ENCODE results near the gene GMPPB.

GMPPB gene

GRCh38 chr3:49740427-49740826 lies 16.7 kb upstream of the GMPPB start:
- Histone ChIP-seq H3K9me2 (replicated peaks; ENCODE audit: control insufficient read depth, low read length) (no peaks in the 10 kb centered on the region), H3K4me2 (ENCODE audit: low read length) (no peak overlapping the region), H4K20me1 (ENCODE audit: control insufficient read depth, insufficient read depth, low read depth, low read length) (no peaks in the 10 kb centered on the region), H3K36me3 (ENCODE audit: control insufficient read depth, low read length) (peaks cover 38% of the 10 kb centered on the region), H3K4me1 (ENCODE audit: control insufficient read depth, low read length) (no peaks in the 10 kb centered on the region), H3F3A (ENCODE audit: control insufficient read depth, insufficient read depth) (no peaks in the 10 kb centered on the region), H3K4me3 (ENCODE audit: low read length) (no peak overlapping the region), H3K27ac (ENCODE audit: low read depth, low read length) (no peak overlapping the region), H3K27me3 (ENCODE audit: control insufficient read depth, low read length) (no peaks in the 10 kb centered on the region), H3K79me2 (ENCODE audit: control insufficient read depth, low read length) (peaks cover 11% of the 10 kb centered on the region), H3K9me3 (ENCODE audit: control insufficient read depth, insufficient read depth, low read length) (no peaks in the 10 kb centered on the region)
- TF ChIP-seq EZH2phosphoT487 (IDR thresholded peaks at IDR 0.05; ENCODE audit: borderline replicate concordance, low read length) (no peak), CTCF (IDR thresholded peaks at IDR 0.05; ENCODE audit: low read depth, low read length, poor library complexity, severe bottlenecking) (no peak)

GRCh38 chr3:49738067-49738713 lies 14.4 kb upstream of the GMPPB start:
- H3K36me3 ChIP-seq (ENCODE audit: control insufficient read depth, low read length): peaks cover 47% of the 10 kb centered on the region
- peaks cover 2% of the 10 kb centered on the region; the same call in 1 of the 2 replicates for H3K79me2 ChIP-seq (ENCODE audit: control insufficient read depth, low read length)
- H4K20me1 ChIP-seq (ENCODE audit: control insufficient read depth, insufficient read depth, low read depth, low read length): no peaks in the 10 kb centered on the region
- no peaks in the 10 kb centered on the region for H3K9me3 ChIP-seq (ENCODE audit: control insufficient read depth, insufficient read depth, low read length)
- TF ChIP-seq EZH2phosphoT487 (IDR thresholded peaks at IDR 0.05; ENCODE audit: borderline replicate concordance, low read length): no peak
- TF ChIP-seq CTCF (IDR thresholded peaks at IDR 0.05; ENCODE audit: low read depth, low read length, poor library complexity, severe bottlenecking): no peak
- no peaks in the 10 kb centered on the region for H3K27me3 ChIP-seq (ENCODE audit: control insufficient read depth, low read length)
- no peak overlapping the region for H3K4me3 ChIP-seq (ENCODE audit: low read length)
- no peaks in the 10 kb centered on the region for H3F3A ChIP-seq (ENCODE audit: control insufficient read depth, insufficient read depth)
- H3K4me1 ChIP-seq (ENCODE audit: control insufficient read depth, low read length): no peaks in the 10 kb centered on the region
- H3K9me2 ChIP-seq (replicated peaks; ENCODE audit: control insufficient read depth, low read length): no peaks in the 10 kb centered on the region
- no peak overlapping the region for H3K27ac ChIP-seq (ENCODE audit: low read depth, low read length)
- no peak overlapping the region for H3K4me2 ChIP-seq (ENCODE audit: low read length)

GRCh38 chr3:49734752-49735151 lies 11.0 kb upstream of the GMPPB start:
- Histone ChIP-seq H3K79me2 (ENCODE audit: control insufficient read depth, low read length) (peaks cover 2% of the 10 kb centered on the region; the same call in 1 of the 2 replicates), H3K9me3 (ENCODE audit: control insufficient read depth, insufficient read depth, low read length) (no peaks in the 10 kb centered on the region), H3K9me2 (replicated peaks; ENCODE audit: control insufficient read depth, low read length) (no peaks in the 10 kb centered on the region), H3K27me3 (ENCODE audit: control insufficient read depth, low read length) (no peaks in the 10 kb centered on the region), H3K4me2 (ENCODE audit: low read length) (no peak overlapping the region), H4K20me1 (ENCODE audit: control insufficient read depth, insufficient read depth, low read depth, low read length) (no peaks in the 10 kb centered on the region), H3K27ac (ENCODE audit: low read depth, low read length) (no peak overlapping the region), H3K4me3 (ENCODE audit: low read length) (no peak overlapping the region), H3K36me3 (ENCODE audit: control insufficient read depth, low read length) (peaks cover 64% of the 10 kb centered on the region), H3K4me1 (ENCODE audit: control insufficient read depth, low read length) (no peaks in the 10 kb centered on the region), H3F3A (ENCODE audit: control insufficient read depth, insufficient read depth) (no peaks in the 10 kb centered on the region)
- TF ChIP-seq CTCF (IDR thresholded peaks at IDR 0.05; ENCODE audit: low read depth, low read length, poor library complexity, severe bottlenecking) (no peak), EZH2phosphoT487 (IDR thresholded peaks at IDR 0.05; ENCODE audit: borderline replicate concordance, low read length) (no peak)
